Measurements from ENCODE around the gene ELK3.

ELK3 gene

DNA sequence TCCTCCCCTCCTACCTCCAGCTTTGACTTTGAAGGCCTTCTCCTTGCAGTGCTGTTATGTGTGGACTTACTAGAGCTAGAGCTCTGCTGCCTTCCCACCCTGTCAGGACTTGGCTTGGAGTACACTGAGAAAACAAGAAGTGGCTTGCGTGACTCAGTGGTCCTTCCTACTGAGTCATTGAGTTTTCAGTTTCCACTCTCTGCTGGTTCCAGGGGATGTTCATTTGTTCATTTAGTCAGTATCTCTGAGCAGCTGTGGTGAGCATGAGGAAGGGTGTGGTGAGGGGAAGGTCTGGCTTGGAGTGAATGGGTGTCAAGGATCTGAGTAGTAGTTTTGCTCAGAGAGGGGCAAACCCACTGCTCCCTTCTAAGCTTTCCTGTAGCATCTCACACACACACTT lies 17.2 kb upstream of the ELK3 start:
- TF ChIP-seq RAD21 (IDR thresholded peaks at IDR 0.05; ENCODE audit: low read depth) (no peak), ZBTB7A (IDR thresholded peaks at IDR 0.05; ENCODE audit: low read depth) (no peak), EGR1 (IDR thresholded peaks at IDR 0.05) (no peak), CREB1 (IDR thresholded peaks at IDR 0.05; ENCODE audit: low read depth) (no peak), EP300 (IDR thresholded peaks at IDR 0.05; ENCODE audit: borderline replicate concordance) (no peak)
- TF ChIP-seq, protein P1, sequence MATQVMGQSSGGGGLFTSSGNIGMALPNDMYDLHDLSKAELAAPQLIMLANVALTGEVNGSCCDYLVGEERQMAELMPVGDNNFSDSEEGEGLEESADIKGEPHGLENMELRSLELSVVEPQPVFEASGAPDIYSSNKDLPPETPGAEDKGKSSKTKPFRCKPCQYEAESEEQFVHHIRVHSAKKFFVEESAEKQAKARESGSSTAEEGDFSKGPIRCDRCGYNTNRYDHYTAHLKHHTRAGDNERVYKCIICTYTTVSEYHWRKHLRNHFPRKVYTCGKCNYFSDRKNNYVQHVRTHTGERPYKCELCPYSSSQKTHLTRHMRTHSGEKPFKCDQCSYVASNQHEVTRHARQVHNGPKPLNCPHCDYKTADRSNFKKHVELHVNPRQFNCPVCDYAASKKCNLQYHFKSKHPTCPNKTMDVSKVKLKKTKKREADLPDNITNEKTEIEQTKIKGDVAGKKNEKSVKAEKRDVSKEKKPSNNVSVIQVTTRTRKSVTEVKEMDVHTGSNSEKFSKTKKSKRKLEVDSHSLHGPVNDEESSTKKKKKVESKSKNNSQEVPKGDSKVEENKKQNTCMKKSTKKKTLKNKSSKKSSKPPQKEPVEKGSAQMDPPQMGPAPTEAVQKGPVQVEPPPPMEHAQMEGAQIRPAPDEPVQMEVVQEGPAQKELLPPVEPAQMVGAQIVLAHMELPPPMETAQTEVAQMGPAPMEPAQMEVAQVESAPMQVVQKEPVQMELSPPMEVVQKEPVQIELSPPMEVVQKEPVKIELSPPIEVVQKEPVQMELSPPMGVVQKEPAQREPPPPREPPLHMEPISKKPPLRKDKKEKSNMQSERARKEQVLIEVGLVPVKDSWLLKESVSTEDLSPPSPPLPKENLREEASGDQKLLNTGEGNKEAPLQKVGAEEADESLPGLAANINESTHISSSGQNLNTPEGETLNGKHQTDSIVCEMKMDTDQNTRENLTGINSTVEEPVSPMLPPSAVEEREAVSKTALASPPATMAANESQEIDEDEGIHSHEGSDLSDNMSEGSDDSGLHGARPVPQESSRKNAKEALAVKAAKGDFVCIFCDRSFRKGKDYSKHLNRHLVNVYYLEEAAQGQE (IDR thresholded peaks at IDR 0.05; ENCODE audit: low read depth): no peak

DNA sequence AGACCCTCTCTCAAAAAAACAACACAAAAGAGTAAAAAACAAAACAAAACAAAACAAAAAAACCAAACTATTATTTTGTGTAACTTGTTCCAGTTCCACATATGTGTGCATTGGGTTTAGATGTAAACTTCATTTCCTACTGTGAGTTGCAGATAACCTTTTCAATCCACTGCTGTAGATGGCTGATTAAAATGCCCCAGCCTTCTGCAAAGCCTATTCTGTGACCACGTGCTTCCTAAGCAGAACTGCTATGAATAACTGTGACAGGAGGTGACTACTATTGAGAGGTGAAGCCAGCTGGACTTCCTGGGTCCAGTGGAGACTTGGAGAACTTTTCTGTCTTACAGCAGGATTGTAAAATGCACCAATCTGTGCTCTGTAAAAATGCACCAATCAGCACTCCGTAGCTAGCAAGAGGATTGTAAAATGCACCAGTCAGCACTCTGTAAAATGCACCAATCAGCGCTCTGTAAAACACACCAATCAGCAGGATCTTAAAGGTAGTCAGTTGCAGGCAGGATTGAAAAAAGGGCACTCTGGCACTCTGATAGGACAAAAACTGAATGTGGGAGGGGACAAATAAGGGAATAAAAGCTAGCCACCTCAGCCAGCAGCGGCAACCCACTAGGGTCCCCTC lies 10.3 kb upstream of the ELK3 start:
- TF ChIP-seq NFIC (IDR thresholded peaks at IDR 0.05) (no peak), FOXM1 (IDR thresholded peaks at IDR 0.05; ENCODE audit: borderline replicate concordance, low read depth) (no peak), TEAD4 (IDR thresholded peaks at IDR 0.05) (no peak), TAF1 (IDR thresholded peaks at IDR 0.05; ENCODE audit: low read depth) (no peak), EGR1 (IDR thresholded peaks at IDR 0.05) (no peak), ZBTB7A (IDR thresholded peaks at IDR 0.05; ENCODE audit: low read depth) (no peak), CEBPB (IDR thresholded peaks at IDR 0.05) (no peak), YY1 (IDR thresholded peaks at IDR 0.05; ENCODE audit: low read depth) (no peak), CREB1 (IDR thresholded peaks at IDR 0.05; ENCODE audit: low read depth) (no peak), EP300 (IDR thresholded peaks at IDR 0.05; ENCODE audit: borderline replicate concordance) (no peak), RAD21 (IDR thresholded peaks at IDR 0.05; ENCODE audit: low read depth) (no peak), MAX (IDR thresholded peaks at IDR 0.05) (no peak), TCF12 (IDR thresholded peaks at IDR 0.05; ENCODE audit: low read depth) (no peak)
- TF ChIP-seq, protein P2, sequence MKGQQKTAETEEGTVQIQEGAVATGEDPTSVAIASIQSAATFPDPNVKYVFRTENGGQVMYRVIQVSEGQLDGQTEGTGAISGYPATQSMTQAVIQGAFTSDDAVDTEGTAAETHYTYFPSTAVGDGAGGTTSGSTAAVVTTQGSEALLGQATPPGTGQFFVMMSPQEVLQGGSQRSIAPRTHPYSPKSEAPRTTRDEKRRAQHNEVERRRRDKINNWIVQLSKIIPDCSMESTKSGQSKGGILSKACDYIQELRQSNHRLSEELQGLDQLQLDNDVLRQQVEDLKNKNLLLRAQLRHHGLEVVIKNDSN (IDR thresholded peaks at IDR 0.05): no peak
- TF ChIP-seq, protein P1 (IDR thresholded peaks at IDR 0.05; ENCODE audit: low read depth): no peak

DNA sequence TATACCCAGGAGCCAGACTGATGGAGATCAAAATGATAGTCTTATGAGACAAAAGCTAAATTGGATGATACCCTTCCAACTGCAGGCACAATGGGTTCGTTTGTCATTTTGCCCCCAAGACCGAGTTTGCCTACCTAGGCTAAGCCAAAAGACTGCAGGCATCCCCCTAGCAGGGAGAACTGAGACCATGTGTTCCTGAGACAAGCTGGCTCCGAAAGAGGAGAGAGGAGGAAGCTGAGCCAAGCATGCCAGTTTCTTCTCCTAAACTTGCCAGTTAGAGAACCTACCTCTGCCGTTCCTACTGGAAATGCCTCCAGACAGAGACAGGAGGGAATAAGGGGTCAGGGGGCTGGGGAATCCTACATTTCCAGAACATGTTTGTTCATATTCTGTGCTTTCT lies 8.3 kb upstream of the ELK3 start:
- no peak for TF ChIP-seq NFIC (IDR thresholded peaks at IDR 0.05)
- no peak for TF ChIP-seq TCF12 (IDR thresholded peaks at IDR 0.05; ENCODE audit: low read depth)
- no peak for TF ChIP-seq CEBPB (IDR thresholded peaks at IDR 0.05)
- TF ChIP-seq TAF1 (IDR thresholded peaks at IDR 0.05; ENCODE audit: low read depth): no peak
- TF ChIP-seq TEAD4 (IDR thresholded peaks at IDR 0.05): no peak
- TF ChIP-seq, protein P2 (IDR thresholded peaks at IDR 0.05): no peak
- no peak for TF ChIP-seq ZBTB7A (IDR thresholded peaks at IDR 0.05; ENCODE audit: low read depth)

DNA sequence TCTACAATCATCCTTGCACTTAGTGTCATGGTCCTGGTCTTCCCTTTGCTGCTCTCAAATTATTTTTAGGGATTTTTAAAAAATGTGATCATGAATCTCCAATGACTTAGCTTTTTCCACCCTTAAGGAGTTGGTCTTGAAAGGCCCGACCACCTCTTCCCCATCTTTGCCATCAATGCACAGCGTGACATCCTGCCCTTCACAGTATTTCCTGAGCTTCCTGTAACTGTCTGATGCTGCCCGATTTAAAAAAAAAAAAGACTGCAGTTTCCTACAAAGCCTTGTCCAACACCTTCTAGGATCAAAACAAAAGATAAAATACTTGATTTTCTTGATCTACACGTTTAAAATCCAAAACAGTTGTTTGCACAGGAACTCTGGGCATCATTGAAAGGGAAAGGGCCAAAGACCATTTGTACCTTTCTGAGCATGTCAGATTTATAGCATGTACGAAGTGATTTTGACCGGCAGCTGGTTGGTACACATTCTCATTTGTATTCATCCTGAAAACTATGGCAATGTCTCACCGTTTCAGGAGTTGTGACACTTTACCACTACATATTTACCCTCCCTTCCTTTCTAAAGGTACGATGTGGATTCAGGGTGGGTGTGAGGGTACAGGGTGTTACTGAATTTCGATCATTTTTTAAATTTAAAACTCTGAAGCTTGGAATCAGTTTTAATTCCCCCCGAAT lies 7.4 kb upstream of the ELK3 start:
- TF ChIP-seq, protein P2 (IDR thresholded peaks at IDR 0.05): no peak
- TF ChIP-seq TAF1 (IDR thresholded peaks at IDR 0.05; ENCODE audit: low read depth): no peak
- no peak for TF ChIP-seq FOXM1 (IDR thresholded peaks at IDR 0.05; ENCODE audit: borderline replicate concordance, low read depth)

DNA sequence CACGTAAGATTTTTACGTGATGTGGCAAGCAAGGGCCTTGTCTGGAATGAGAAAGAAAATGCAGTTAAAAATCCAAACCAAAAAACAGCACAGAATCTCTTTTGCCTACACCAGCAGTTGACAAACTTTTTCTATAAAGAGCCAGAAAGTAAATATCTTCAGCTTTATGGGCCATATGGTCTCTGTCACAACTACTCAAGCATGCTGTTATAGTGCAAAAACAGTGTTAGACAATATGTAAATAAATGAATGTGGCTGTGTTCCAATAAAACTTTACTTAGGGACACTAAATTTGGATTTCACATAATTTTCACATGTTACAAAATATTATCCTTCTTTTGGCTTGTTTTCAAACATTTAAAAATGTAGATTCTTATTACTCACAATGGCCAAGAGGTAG lies 6.2 kb upstream of the ELK3 start:
- TF ChIP-seq YY1 (IDR thresholded peaks at IDR 0.05; ENCODE audit: low read depth) (no peak), MAX (IDR thresholded peaks at IDR 0.05) (no peak), TAF1 (IDR thresholded peaks at IDR 0.05; ENCODE audit: low read depth) (no peak), TEAD4 (IDR thresholded peaks at IDR 0.05) (no peak), ZBTB7A (IDR thresholded peaks at IDR 0.05; ENCODE audit: low read depth) (no peak), RAD21 (IDR thresholded peaks at IDR 0.05; ENCODE audit: low read depth) (no peak)
- TF ChIP-seq, protein P1 (IDR thresholded peaks at IDR 0.05; ENCODE audit: low read depth): no peak

All from Ishikawa (cell line).